Measurements from ENCODE around the gene CATSPERB. TPM values are rescaled to one million over a fixed set of nuclear protein-coding genes. Genes with fewer than 3 reads are reported as not detected.

Gene CATSPERB
- total RNA-seq, 4 donors from 2014 or later, result 1.8 to 12.1 (median 3.4) TPM

GRCh38 chr14:91716999-91717398 lies 14.9 kb downstream of the CATSPERB start:
- TF ChIP-seq CTCF (IDR thresholded peaks at IDR 0.05) (no peak), POLR2A (IDR thresholded peaks at IDR 0.05) (no peak)
- no peak overlapping the region for H3K4me3 ChIP-seq (replicated peaks in 1 of 3)
- no peaks in the 10 kb centered on the region for H3K36me3 ChIP-seq
- H3K4me1 ChIP-seq, result no peaks in the 10 kb centered on the region
- 88% methylated on average over 1 of the region's 1 CpG for WGBS, 2 donors
- DNase-seq, result no peak
- intact Hi-C loops (cut with DNase I), result no loop called here
- H3K27me3 ChIP-seq, result no peaks in the 10 kb centered on the region
- H3K27ac ChIP-seq, result no peak overlapping the region
- H3K9me3 ChIP-seq, result no peaks in the 10 kb centered on the region

DNA sequence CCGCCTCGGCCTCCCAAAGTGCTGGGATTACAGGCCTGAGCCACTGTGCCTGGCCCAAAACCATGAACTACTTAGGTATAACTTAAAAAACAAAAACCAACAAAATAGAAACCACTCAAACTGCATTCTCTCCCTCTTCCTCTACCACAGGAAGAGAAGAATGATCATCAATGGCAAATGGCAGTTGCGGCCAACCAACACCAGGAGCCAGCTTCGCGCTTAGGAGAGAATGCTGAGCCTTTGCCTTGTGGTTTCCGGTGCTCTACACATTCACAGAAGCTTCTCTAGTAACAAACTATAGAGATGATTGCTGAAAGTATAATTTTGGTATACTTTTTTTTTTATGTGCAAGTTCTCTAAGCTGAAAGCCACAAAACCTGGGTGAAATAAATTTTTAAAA lies 17.1 kb downstream of the CATSPERB start:
- no peak for DNase-seq
- no peaks in the 10 kb centered on the region for H3K9me3 ChIP-seq
- no peaks in the 10 kb centered on the region for H3K4me1 ChIP-seq
- TF ChIP-seq CTCF (IDR thresholded peaks at IDR 0.05) (no peak), POLR2A (IDR thresholded peaks at IDR 0.05) (no peak)
- 79% methylated on average over 6 of the region's 6 CpGs for WGBS, 2 donors
- intact Hi-C loops (cut with DNase I), result no loop called here
- no peaks in the 10 kb centered on the region for H3K36me3 ChIP-seq
- no peak overlapping the region for H3K27ac ChIP-seq
- no peak overlapping the region for H3K4me3 ChIP-seq (replicated peaks in 1 of 3)
- H3K27me3 ChIP-seq, result no peaks in the 10 kb centered on the region

DNA sequence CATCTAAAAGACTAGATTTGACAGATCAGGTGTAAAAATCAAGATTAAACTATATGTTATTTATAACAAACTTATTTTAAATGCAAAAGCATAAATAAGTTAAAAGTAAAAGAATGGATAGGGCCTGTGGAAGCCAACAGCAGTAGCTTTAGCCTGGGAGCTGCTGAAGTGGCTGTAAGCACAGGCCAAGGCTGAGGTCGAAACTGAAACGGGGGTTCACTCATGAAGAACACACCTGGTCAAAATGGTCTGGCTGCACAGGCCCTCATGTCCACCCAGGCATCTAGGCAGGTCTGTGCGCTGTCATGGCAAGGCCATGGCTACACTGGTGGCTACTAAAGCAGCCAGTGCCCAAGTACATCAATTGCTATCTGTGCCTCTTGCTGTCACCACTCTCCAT lies 23.1 kb downstream of the CATSPERB start:
- H3K27ac ChIP-seq, result no peak overlapping the region
- DNase-seq, result no peak
- WGBS, 2 donors, result 93 to 100% methylated on average over 3 of the region's 3 CpGs
- intact Hi-C loops (cut with DNase I), result no loop called here
- no peak overlapping the region for H3K4me3 ChIP-seq (replicated peaks in 1 of 3)
- TF ChIP-seq CTCF (IDR thresholded peaks at IDR 0.05), result no peak
- TF ChIP-seq POLR2A (IDR thresholded peaks at IDR 0.05), result no peak
- H3K4me1 ChIP-seq, result no peaks in the 10 kb centered on the region
- H3K36me3 ChIP-seq, result no peaks in the 10 kb centered on the region
- no peaks in the 10 kb centered on the region for H3K27me3 ChIP-seq
- H3K9me3 ChIP-seq, result no peaks in the 10 kb centered on the region

DNA sequence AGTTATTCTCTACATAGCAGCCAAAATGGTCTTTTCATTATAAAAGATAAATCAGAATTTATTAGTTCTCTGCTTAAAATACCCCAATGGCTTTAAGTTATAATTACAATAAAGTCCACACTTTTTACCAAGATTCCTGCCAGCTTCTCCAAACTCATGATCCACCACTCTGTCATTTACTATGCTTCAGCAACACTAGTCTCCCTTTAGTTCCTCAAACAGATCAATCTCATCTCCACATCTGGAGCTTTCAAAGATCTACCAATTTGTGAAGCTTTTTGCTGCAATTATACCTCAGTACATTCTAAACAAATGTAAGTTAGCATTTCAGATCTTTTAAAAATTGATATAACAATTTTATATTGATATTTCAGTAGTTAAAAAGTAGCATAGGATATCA lies 24.9 kb downstream of the CATSPERB start:
- Histone ChIP-seq H3K27ac (no peak overlapping the region), H3K27me3 (no peaks in the 10 kb centered on the region), H3K36me3 (no peaks in the 10 kb centered on the region), H3K9me3 (no peaks in the 10 kb centered on the region), H3K4me1 (no peaks in the 10 kb centered on the region), H3K4me3 (replicated peaks in 1 of 3) (no peak overlapping the region)
- intact Hi-C loops (cut with DNase I), result no loop called here
- TF ChIP-seq CTCF (IDR thresholded peaks at IDR 0.05) (no peak), POLR2A (IDR thresholded peaks at IDR 0.05) (no peak)
- no peak for DNase-seq

- TF ChIP-seq POLR2A (IDR thresholded peaks at IDR 0.05) (no peak), CTCF (IDR thresholded peaks at IDR 0.05) (no peak)
- Histone ChIP-seq H3K4me1 (no peaks in the 10 kb centered on the region), H3K4me3 (replicated peaks in 1 of 3) (no peak overlapping the region), H3K9me3 (no peaks in the 10 kb centered on the region), H3K27ac (no peak overlapping the region), H3K27me3 (no peaks in the 10 kb centered on the region), H3K36me3 (no peaks in the 10 kb centered on the region)
- no peak for DNase-seq
- WGBS, 2 donors, result 68 to 71% methylated on average over 2 of the region's 2 CpGs
- intact Hi-C loops (cut with DNase I), result no loop called here
Observed at GRCh38 chr14:91694643-91695042, 37.2 kb downstream of the CATSPERB start.

All from thyroid gland (tissue), 4 donors.